Measurements from ENCODE around the gene STIM2. TPM values are rescaled to one million over a fixed set of nuclear protein-coding genes. Genes with fewer than 3 reads are reported as not detected.

STIM2 gene
- polyA plus RNA-seq, 3 donors, result 8.6 to 16.5 (median 8.8) TPM

DNA sequence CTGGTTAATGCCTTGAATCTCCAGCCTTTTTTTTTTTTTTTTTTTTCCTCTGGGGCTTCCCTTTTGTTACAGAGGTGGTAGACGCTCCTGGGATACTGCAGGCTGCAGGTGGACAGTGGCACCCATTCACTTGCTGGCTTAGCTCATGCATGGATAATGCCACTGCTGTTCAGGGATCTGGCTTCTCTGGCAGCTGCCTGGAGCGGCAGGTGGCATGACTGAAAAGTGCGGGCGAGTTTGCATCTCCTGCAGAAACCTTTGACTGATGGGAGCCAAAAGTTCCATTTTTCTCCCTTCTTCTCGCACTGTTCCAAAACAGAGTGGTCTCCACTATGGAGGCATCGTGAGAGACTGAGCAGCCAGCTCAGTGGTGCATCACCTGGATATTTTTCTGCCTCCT, 5.9 kb upstream of the STIM2 start:
- Mint-ChIP-seq H3K27me3 (ENCODE audit: low read depth in 3 of 3) (peaks cover 2 to 6% (median 3%) of the 10 kb centered on the region in 3 donors), H3K27ac (no peak overlapping the region), H3K4me1 (peaks cover 31% of the 10 kb centered on the region), H3K4me3 (no peak overlapping the region), H3K9me3 (peaks cover 0 to 2% (median 0%) of the 10 kb centered on the region in 7 donors), H3K36me3 (no peaks in the 10 kb centered on the region)
- no peaks in the 10 kb centered on the region for H4K20me1 ChIP-seq (ENCODE audit: insufficient read depth, low read length)
- peaks cover 3% of the 10 kb centered on the region for H3K79me2 ChIP-seq (ENCODE audit: insufficient read depth, low read length)
- no peak overlapping the region for H2AFZ ChIP-seq (ENCODE audit: insufficient read depth, low read depth, low read length, poor library complexity, severe bottlenecking)
- no peak overlapping the region for H3K9ac ChIP-seq (ENCODE audit: insufficient read depth, low read length, poor library complexity, severe bottlenecking)
- WGBS (ENCODE audit: insufficient coverage), result 100% methylated on average over 3 of the region's 6 CpGs
- intact Hi-C loops (cut with micrococcal nuclease), result no loop called here
- H3K4me2 ChIP-seq (replicated peaks; ENCODE audit: extremely low read depth, low read length, poor library complexity, severe bottlenecking), result no peak overlapping the region
- no peak overlapping the region for H3K4me3 ChIP-seq (replicated peaks in 1 of 3; ENCODE audit: low read depth in 2 of 3, low read length in 3 of 3)
- peaks cover 28 to 40% of the 10 kb centered on the region in 2 donors for H3K4me1 ChIP-seq (ENCODE audit: control insufficient read depth in 1 of 2, insufficient read depth in 2 of 2, low read length in 2 of 2)
- DNase-seq, result no peak
- TF ChIP-seq, protein P1, sequence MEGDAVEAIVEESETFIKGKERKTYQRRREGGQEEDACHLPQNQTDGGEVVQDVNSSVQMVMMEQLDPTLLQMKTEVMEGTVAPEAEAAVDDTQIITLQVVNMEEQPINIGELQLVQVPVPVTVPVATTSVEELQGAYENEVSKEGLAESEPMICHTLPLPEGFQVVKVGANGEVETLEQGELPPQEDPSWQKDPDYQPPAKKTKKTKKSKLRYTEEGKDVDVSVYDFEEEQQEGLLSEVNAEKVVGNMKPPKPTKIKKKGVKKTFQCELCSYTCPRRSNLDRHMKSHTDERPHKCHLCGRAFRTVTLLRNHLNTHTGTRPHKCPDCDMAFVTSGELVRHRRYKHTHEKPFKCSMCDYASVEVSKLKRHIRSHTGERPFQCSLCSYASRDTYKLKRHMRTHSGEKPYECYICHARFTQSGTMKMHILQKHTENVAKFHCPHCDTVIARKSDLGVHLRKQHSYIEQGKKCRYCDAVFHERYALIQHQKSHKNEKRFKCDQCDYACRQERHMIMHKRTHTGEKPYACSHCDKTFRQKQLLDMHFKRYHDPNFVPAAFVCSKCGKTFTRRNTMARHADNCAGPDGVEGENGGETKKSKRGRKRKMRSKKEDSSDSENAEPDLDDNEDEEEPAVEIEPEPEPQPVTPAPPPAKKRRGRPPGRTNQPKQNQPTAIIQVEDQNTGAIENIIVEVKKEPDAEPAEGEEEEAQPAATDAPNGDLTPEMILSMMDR (IDR thresholded peaks at IDR 0.05), result no peak
- no peak overlapping the region for H3K27ac ChIP-seq (ENCODE audit: low read depth in 1 of 2, low read length in 2 of 2)
- H3K36me3 ChIP-seq (replicated peaks in 1 of 2; ENCODE audit: control insufficient read depth in 1 of 2, insufficient read depth in 2 of 2, low read length in 2 of 2), result no peaks in the 10 kb centered on the region
- no peaks in the 10 kb centered on the region for H3K9me3 ChIP-seq (replicated peaks in 1 of 2; ENCODE audit: control insufficient read depth in 1 of 2, insufficient read depth in 1 of 2, low read length in 2 of 2)
- H3K27me3 ChIP-seq (ENCODE audit: control insufficient read depth in 2 of 2, insufficient read depth in 2 of 2, low read length in 2 of 2), result no peaks in the 10 kb centered on the region

DNA sequence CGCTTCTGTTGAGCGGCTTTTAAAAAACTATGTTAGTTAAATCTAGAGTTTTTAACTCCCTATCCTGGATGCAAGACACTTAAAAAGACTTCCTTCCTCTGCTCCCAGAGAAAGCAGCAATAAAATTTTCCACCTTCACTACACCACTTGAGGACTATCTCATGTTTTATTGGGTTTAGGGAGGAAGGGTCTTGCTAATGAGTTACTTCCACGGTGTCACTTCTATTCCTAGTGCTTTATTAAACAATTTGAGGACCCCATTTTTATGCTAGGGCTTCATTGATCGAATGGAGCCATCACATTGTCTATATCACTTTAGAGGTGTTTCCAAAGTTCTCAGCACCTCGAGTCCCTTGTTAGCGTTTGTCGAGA, 3.7 kb upstream of the STIM2 start:
- H3K4me3 ChIP-seq (replicated peaks in 1 of 3; ENCODE audit: low read depth in 2 of 3, low read length in 3 of 3), result peak overlapping the region; percentile 42 to 94 (median 54)
- no peaks in the 10 kb centered on the region for H3K27me3 ChIP-seq (ENCODE audit: control insufficient read depth in 2 of 2, insufficient read depth in 2 of 2, low read length in 2 of 2)
- H2AFZ ChIP-seq (ENCODE audit: insufficient read depth, low read depth, low read length, poor library complexity, severe bottlenecking), result peak overlapping the region; percentile 96
- TF ChIP-seq, protein P1 (IDR thresholded peaks at IDR 0.05), result no peak
- 8% methylated on average over 4 of the region's 7 CpGs for WGBS (ENCODE audit: insufficient coverage)
- peaks cover 10% of the 10 kb centered on the region for H3K79me2 ChIP-seq (ENCODE audit: insufficient read depth, low read length)
- DNase-seq, result no peak
- Mint-ChIP-seq H3K4me1 (peaks cover 27% of the 10 kb centered on the region), H3K36me3 (no peaks in the 10 kb centered on the region), H3K9me3 (no peaks in the 10 kb centered on the region), H3K27ac (peak overlapping the region; percentile 78 to 96 (median 88)), H3K4me3 (peak overlapping the region; percentile 88), H3K27me3 (ENCODE audit: low read depth in 3 of 3) (peaks cover 2 to 6% (median 3%) of the 10 kb centered on the region in 3 donors)
- peak overlapping the region; percentile 99 for H3K4me2 ChIP-seq (replicated peaks; ENCODE audit: extremely low read depth, low read length, poor library complexity, severe bottlenecking)
- H3K4me1 ChIP-seq (ENCODE audit: control insufficient read depth in 1 of 2, insufficient read depth in 2 of 2, low read length in 2 of 2), result peaks cover 31 to 38% of the 10 kb centered on the region in 2 donors
- no peaks in the 10 kb centered on the region for H3K9me3 ChIP-seq (replicated peaks in 1 of 2; ENCODE audit: control insufficient read depth in 1 of 2, insufficient read depth in 1 of 2, low read length in 2 of 2)
- intact Hi-C loops (cut with micrococcal nuclease), result loop anchor here in 1 of 2 donors (2.0 kb wide), 1 partner anchor 30 kb away; no protein-coding TSS in a partner anchor
- H3K9ac ChIP-seq (ENCODE audit: insufficient read depth, low read length, poor library complexity, severe bottlenecking), result peak overlapping the region; percentile 63
- no peaks in the 10 kb centered on the region for H3K36me3 ChIP-seq (replicated peaks in 1 of 2; ENCODE audit: control insufficient read depth in 1 of 2, insufficient read depth in 2 of 2, low read length in 2 of 2)
- peak overlapping the region; percentile 61 to 62 for H3K27ac ChIP-seq (ENCODE audit: low read depth in 1 of 2, low read length in 2 of 2)
- H4K20me1 ChIP-seq (ENCODE audit: insufficient read depth, low read length), result no peaks in the 10 kb centered on the region
